HG02588 (cell line): ENCODE data around the gene GOLPH3L.
A peak's percentile ranks its signal among the peaks of the same experiment; 100 is the strongest.
"Not testable (repeated sequence)": the region's sequence is repeated elsewhere in the genome, so short reads cannot be mapped to it uniquely, and the experiment has no call there.

ENCODE experiments used
- ATAC-seq: cut with Tn5 transposase; IDR thresholded peaks from one replicate; pipeline ENCODE4 v1.9.1; 2021; ENCODE audit warnings: mild to moderate bottlenecking, moderate library complexity; ENCODE audit not compliant: unreplicated experiment

GOLPH3L gene

DNA sequence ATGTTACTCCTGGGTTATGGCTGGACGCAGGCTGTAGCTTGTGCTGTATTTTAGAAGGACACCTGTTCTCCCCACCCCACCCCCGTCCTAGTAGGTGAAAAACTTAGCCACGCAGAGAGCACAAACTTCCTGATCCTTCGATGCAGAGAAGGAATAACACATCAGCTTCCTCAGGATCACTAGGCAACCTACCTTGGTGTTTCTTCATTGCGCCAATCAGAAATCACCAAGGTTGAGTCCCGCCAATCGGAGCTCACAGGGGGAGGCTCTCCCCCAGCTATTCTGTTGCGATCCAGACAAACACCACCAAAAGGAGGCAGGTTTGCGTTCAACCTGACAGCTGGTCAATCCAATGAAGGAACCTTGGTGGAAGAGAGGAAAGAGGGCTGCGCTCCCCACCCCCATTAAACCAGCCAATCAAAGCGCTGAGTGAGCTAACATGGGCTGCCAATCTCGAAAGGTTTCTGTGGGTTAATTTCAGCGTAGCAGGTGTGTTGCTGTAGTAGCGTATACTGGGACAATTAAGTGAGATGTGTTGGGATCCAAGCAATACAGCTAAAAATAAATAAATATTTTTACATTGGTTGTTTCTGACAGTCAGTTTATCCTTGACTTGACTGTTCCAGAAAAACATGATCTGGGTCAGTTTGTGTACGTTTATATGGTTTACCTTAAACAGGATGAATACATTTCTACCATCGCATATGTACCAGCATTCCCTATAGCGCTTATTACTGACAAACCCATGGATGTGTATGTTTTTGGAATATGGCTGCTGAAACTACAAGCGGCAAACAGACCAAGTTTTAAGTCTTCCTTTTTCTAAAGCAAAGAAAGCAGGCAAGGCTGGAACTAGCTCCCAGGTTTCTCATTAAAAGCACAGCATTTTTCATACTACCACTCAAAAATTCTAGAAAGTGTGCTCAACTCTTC lies at the start of gene GOLPH3L:
Gene GOLPH3L (minus strand): TSS at position 160 of the 933 bp plus-strand sequence. CDS start 2,316 bp downstream, outside the sequence.
- peak; percentile 99 for ATAC-seq

DNA sequence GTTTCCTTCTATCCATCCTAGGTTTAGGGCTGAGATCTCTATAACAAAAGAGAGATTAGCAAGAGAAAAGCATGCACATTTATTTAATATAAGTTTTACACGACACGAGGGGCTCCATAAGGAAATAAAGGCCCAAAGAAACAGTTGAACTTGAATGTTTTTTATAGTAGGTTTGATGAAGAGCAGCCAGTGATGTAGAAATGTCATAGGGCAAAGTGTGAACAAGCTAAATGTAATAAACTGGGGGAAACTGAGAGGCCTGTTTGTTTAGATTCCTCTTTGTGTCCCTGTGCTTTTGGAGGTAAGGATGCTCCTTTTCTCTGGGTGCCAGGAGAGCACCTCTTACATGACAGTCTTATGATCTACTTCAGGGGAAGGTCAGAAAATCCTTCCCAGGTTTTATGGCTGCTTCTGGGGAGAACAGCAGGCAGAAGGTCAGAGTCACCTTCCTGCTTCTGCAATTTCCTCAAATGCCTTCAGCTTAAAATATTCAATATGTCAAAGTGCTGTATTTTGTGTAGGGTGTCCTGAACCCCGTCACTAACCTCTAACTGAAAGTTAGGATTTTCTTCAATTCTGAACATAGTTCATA lies 33.3 kb upstream of the GOLPH3L start:
- no peak for ATAC-seq

DNA sequence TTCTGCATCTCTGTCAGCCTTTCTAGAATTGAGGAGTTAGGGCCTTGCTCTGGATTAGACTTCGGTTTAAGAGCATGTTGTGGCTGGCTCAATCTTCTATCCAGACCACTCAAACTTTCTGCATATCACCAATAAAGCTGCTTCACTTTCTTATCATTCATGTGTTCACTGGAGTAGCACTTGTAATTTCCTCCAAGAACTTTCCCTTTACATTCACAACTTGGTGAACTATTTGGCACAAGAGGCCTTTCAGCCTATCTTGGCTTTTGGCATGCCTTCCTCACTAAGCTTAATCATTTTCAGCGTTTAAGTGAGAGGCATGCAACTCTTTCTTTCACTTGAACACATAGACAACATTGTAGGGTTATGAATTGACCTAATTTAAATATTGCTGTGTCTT lies 27.4 kb upstream of the GOLPH3L start:
- no peak for ATAC-seq

DNA sequence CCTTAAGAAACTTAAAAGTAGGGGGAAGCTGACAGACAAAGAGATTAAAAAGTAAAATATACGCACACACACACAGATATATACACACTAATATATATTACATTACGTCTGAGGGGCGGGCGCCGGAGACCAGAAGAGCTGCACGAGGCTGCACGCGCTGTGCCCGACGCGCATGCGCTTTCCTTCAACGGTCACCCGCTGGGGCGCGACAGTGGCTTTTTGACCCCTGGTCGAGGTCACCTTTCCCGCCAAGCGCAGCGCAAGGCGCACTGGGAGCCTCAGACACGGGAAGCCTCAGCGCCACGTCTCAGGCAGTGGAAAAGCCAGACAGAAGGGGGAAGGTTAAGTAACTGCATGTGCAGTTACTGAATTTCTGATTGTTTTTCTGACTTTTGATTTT lies 23.7 kb upstream of the GOLPH3L start, which contains the start of gene HORMAD1:
Gene HORMAD1 (minus strand): TSS at position 193 of the 400 bp plus-strand sequence. CDS start 1,390 bp downstream, outside the sequence.
- no peak for ATAC-seq

DNA sequence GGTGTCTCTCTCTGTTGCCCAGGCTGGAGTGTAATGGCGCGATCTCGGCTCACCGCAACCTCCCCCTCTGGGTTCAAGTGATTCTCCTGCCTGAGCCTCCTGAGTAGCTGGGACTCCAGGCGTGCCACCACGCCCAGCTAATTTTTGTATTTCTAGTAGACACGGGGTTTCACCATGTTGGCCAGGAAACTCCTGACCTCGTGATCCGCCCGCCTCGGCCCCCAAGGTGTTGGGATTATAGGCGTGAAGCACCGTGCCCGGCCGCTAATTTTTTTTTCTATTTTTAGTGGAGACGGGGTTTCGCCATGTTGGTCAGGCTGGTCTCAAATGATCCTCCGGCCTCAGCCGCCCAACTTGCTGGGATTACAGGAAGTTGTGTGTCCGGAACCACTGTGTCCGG lies 23.1 kb upstream of the GOLPH3L start:
- ATAC-seq = no peak

DNA sequence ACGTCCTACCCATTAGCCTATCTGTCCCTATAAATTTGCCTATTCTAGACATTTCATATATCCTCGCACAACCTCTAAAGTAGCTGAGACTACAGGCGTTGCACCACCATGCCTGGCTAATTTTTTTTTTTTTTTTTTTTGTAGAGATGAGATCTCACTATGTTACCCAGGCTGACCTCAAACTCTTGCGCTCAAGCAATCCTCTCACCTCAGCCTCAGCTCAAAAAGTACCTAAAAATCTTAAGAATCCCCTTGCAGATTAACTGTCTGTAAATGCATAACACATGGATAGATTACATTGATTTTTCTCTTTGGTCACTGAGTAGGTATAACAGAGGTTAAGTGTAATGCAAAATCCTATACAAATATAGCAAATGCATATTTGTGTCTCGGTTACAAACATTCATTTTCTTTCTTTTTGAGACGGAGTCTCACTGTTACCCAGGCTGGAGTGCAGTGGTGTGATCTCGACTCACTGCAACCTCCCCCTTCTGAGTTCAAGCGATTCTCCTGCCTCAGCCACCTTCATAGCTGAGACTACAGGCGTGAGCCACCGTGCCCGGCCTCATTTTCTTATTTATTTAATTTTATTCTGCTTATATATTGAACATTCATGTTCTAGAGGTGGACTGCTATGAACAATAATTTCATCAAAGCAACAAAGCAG lies 21.4 kb upstream of the GOLPH3L start:
- no peak for ATAC-seq

DNA sequence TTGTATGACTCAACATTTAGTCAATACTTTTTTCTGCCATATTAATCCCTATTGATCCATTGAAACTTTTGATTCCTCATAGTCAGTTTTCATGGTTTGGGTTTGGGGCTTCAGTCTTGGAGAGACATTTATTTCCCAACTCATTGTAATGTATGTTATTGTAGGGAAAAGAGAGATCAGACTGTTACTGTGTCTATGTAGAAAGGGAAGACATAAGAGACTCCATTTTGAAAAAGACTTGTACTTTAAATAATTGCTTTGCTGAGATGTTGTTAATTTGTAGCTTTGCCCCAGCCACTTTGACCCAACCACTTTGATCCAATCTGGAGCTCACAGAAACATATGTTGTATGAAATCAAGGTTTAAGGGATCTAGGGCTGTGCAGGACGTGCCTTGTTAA lies 12.1 kb upstream of the GOLPH3L start:
- ATAC-seq = not testable (repeated sequence)

DNA sequence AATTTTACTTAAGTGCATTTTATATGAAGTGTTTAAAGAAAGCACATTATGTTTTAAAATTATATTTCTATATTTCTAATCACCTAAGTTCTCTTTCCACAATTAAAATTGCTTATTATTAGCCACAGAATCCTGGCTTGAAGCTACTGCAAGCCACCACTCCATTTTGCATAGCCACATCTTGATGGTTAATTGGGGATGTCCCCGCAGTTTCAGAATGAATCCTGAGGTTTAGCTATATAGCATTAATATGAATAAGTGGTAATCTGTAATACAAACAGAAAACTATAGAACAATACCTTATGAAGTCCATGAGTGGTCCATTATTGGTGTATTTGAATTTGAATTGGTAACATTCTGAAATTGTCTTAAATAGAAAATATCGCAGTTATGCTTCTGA lies 11.6 kb upstream of the GOLPH3L start:
- ATAC-seq = peak; percentile 50

DNA sequence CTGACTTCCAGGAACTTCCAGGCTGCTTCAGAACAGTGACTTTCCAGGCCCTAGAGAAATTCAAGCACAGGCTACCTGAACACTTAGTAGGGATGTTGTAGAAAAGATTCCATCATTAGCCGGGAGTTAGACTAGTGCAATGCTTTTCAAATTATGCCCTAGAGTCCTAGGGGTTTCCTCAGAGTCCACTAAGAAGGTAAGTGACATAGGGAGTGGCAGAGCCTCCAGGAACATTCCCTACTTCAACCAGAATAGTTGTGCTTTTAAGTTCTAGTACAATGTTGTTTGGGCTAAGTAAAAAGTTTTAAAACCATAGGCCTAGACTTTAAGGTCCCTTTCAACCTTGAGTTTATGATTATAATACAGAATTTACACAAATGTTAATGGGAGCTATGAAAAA lies 9.1 kb upstream of the GOLPH3L start:
- ATAC-seq = no peak

DNA sequence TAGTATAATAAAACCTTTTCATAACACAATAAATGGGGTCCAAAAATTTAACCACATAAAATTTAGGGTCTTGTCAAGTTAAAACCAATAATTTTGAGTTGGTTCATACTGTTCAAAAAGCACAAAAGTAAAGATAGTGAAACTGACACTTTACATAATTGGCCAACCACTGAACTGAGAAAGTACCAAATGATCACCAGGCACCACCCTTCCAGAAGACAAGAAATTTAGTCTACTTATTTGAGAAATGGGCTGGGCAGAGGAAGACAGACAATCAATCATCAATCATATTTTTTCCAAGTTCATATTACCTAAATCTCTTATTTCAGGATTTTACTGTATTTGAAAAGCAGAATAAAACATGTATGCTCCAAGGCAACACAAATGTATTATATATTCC lies 6.5 kb upstream of the GOLPH3L start:
- no peak for ATAC-seq

DNA sequence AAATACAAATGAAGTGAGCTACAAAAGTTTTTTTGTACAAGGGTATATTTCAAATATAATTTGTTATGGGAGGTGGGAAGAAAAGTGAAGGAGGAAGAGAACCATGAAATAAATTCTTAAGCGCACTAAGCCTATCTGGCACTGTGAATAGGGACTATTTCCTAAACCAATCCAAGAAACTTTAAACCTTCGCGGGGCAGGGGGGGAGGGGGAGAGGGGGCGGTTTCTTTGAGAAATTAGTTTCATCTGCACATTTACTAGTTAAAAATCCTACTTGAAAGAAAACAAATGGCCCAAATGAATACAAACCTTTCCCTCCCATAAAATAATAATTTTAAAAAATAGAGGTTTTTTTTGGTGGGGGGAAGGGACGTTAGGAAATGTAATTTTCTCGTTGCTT lies 364 bp downstream of the GOLPH3L start:
- ATAC-seq = no peak

DNA sequence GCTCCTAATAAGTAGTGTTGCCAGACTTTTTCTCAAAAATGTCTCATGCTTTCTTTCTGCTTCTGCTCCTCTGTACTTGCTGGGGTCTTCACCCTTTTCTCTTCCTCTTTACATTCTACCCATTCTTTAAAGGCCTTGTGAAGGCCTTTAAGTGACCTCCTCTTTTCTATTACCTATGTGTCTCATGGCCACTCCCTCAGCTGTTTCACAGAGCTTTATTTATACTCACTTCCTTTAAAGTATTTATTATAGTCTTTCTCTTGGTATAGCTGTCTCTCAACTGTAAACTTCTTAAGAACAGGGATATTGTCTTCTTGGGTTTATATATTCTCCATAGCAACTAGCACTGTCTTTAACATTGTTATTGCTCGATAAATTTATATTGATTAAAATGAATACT lies 792 bp downstream of the GOLPH3L start:
- ATAC-seq = no peak

DNA sequence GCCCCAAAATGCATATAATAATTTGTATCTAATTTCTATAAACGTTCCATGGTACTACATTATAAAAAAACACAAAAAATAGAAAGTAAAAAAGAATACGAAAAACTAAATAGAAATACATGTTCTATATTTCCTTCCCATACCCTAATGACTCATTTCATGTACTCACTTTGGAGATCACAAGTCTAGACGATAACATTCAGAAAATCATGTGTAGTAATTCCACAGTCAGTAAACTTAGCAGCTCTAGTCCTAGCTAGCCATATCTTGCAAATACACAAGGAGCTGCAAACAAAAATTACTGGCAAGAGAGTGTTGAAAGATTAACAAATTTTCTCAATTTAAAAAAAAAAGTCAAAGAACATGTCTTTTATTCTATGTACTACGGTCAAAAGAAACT lies 1.4 kb downstream of the GOLPH3L start:
- ATAC-seq = no peak

DNA sequence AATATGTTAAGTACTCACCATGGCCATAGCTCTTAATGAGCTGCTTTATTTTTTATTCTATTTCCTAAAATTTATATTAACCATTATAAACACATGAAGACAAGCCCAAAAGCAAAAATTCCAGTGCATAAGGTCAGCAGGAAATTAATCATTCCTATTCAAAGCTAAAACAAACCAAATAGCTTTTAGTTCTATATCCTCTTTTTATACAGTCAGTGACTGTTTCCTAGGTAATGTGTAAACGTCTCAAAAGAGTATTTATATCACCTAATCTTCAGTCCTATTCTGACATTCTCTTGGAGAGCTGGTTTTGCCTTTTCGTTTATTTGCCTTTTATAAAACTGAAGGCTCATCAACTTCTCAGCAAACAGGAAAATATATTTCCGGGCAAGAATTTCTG lies 4.2 kb downstream of the GOLPH3L start:
- ATAC-seq = no peak

DNA sequence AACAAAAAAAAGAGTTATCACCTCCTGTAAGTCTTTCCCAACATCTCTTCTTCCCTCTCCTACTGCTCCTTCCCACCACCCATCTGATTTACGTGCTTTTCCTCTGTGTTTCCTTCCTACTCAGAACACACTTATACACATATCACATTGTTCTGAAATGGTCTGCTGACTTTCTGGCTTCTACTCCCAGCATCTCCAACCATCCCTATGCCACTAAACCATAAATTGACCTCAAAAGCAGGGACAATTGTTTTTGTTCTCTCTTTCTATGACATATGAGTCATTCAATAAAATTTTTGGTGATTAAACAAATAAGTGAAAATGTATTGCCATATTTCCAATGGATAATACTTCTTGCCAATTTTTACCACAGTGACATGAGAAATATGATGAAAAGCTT lies 8.2 kb downstream of the GOLPH3L start:
- ATAC-seq = no peak

DNA sequence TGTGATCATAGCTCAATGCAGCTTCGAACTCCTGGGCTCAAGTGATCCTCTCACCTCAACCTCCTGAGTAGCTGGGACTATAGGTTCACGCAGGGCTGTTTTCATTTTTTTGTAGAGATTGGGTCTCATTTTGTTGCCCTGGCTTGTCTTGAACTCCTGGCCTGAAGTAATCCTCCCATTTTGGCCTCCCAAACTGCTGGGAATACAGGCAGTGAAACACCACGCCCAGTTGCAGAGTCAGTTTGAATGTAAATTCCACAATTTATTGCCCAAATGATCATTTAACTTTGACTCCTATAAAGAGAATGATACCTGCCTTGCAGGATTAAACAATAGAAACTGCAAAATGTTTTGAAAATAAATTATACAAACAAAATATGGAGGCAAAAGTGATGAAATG lies 10.7 kb downstream of the GOLPH3L start:
- no peak for ATAC-seq

DNA sequence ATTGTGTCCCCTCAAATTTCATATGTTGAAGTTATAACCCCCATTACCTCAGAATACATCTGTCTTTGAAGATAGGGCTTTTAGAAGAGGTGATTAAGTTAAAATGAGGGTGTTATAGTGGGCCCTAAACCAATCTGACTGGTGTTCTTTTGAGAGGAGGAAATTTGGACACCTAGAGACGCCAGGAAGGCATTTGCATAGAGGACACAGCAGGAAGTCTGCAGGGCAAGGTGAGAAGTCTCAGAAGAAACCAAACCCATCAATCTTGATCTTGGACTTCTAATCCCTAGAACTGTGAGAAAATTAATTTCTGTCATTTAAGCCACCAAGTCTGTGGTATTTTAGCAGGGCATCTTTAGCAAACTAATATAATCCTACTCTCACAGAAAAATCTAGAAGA lies 13.0 kb downstream of the GOLPH3L start:
- no peak for ATAC-seq

DNA sequence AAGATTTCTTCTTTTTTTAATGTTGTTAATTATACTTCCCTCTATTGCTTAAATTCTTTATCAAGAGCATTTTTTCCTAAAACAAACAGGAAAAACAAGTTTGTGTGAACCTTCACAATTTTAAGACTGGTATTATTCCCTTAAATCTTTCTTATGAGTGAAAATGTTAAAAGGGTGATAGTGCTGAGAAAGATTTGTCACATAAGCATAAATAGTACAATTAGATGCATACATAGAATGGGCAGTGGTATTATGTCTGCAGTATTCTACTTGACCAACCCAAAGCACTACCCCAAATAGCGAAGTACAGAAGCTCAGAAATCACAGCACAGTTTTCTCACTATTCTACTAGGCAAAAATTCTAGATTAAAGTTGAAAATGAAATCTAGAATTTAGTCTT lies 18.0 kb downstream of the GOLPH3L start:
- no peak for ATAC-seq

DNA sequence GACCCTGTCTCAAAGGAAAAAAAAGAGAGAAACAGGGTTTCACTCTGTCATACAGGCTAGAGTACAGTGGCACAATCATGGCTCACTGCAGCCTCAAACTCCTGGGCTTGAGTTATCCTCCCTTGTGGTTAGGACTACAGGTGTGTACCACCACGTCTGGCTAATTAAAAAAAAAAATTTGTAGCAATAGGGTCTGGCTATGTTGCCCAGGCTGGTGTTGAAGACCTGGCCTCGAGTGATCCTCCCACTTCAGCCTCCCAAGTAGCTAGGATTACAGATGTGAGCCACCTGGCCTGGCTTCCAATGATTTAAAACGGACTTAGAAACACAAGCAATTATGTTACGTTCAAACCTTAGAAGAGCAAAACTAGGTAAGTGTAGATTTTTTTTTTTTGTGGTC lies 22.1 kb downstream of the GOLPH3L start:
- ATAC-seq = no peak

DNA sequence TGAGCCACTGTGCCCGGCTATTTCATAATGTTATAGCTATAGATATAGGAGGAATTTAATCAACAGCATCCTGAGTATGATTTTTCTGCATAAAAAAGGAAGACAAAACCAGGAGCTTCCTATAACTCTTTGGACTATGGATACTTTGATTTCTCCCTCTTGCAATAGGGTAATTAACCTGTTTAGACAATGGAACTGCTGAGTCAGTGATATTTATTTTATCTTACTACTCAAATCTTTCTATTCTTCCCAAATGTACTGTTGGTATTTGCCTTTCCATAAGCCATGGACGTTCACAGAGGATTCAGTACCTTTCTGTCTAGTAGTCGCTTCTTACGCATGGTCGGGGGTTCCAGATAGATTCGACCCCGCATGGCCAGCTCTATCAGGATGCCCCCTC lies 33.6 kb downstream of the GOLPH3L start:
- no peak for ATAC-seq

DNA sequence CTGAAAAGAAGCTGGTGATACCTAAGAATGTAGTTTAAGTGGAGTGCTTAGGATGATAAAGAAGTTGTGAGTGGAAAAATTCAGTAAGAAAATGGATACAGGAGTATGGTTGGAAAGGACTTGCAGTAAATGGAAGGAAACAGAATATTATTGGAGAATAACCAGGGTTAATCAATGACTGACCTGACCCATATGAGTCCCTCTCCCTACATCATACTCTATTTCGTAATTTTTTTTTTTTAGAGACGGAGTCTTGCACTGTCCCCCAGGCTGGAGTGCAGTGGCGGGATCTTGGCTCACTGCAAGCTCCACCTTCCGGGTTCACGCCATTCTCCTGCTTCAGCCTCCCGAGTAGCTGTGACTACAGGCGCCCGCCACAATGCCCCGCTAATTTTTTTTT lies 34.1 kb downstream of the GOLPH3L start:
- no peak for ATAC-seq

DNA sequence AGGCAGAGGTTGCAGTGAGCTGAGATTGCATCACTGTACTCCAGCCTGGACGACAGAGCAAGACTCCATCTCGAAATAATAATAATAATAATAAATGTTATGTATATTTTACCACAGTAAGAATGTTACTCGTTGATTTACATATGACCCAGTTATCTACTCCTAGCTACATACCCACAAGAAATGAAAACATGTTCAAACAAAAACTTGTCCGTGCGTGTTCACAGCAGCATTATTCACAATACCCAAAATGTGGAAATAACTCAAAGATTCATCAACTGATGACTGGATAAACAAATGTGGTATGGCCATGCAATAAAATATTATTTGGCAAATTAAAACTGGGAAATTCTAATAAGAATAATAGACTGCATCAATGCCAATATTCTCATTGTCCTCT lies 35.8 kb downstream of the GOLPH3L start:
- ATAC-seq = no peak
